Keratinocyte (primary cell): ENCODE data around the gene MGME1. TPM values are rescaled to one million over a fixed set of nuclear protein-coding genes. Genes with fewer than 3 reads are reported as not detected.

Experiments used
- DNase-seq: peaks from one replicate; pipeline ENCODE4 v3.0.0-alpha.2; 2011; ENCODE audit warnings: low read depth, missing footprints, low spot score
- FAIRE-seq: peaks from 2 replicates; lab custom pipeline; 2011; peaks lifted over from hg19 to GRCh38; lab: Jason Lieb, UNC
- H2AFZ ChIP-seq: 2 replicates; pipeline ENCODE4 v1.6.0; 2012; ENCODE audit warnings: low read length, control low read depth, inconsistent platforms; ENCODE audit not compliant: control insufficient read depth
- H3K27ac ChIP-seq: 2 replicates; pipeline ENCODE4 v1.5.1; 2011; ENCODE audit warnings: low read length; ENCODE audit not compliant: control insufficient read depth, insufficient read depth
- H3K27me3 ChIP-seq: 3 replicates; pipeline ENCODE4 v1.6.0; 2011; ENCODE audit warnings: low read length; ENCODE audit not compliant: control insufficient read depth, insufficient read depth; ENCODE audit errors: extremely low read depth
- H3K36me3 ChIP-seq, 2 experiments: 2 replicates in 1 of 2; 3 replicates in 1 of 2; pipeline ENCODE4 v1.5.1; 2011; ENCODE audit warnings: low read length in 2 of 2, mild to moderate bottlenecking in 1 of 2; ENCODE audit not compliant: control insufficient read depth in 2 of 2, insufficient read depth in 2 of 2; ENCODE audit errors: extremely low read depth in 1 of 2
- H3K4me1 ChIP-seq: 3 replicates; pipeline ENCODE4 v1.5.1; 2011; ENCODE audit warnings: low read length; ENCODE audit not compliant: control insufficient read depth, insufficient read depth; ENCODE audit errors: extremely low read depth
- H3K4me2 ChIP-seq: 3 replicates; pipeline ENCODE4 v1.6.0; 2011; ENCODE audit warnings: low read depth, low read length; ENCODE audit not compliant: control insufficient read depth, insufficient read depth; ENCODE audit errors: extremely low read depth
- H3K4me3 ChIP-seq, 3 experiments: fragments of 200-600 bp in 1 of 3; sonication (generic) in 1 of 3; 2 replicates in 2 of 3; 3 replicates in 1 of 3; pipeline ENCODE4 v1.5.1; 2011 to 2016; ENCODE audit warnings: low read length in 3 of 3, mild to moderate bottlenecking in 3 of 3, control low read depth in 2 of 3, inconsistent platforms in 1 of 3, low read depth in 1 of 3, mixed read lengths in 1 of 3, mixed run types in 1 of 3, moderate library complexity in 1 of 3; ENCODE audit not compliant: control insufficient read depth in 2 of 3, insufficient read depth in 2 of 3; ENCODE audit errors: extremely low read depth in 1 of 3
- H3K79me2 ChIP-seq: 2 replicates; pipeline ENCODE4 v1.6.0; 2012; ENCODE audit warnings: low read length; ENCODE audit not compliant: control insufficient read depth, insufficient read depth
- H3K9ac ChIP-seq: 3 replicates; pipeline ENCODE4 v1.6.0; 2011; ENCODE audit warnings: low read length; ENCODE audit not compliant: control insufficient read depth, insufficient read depth; ENCODE audit errors: extremely low read depth
- H3K9me1 ChIP-seq: 3 replicates; pipeline ENCODE4 v1.6.0; 2011; ENCODE audit warnings: low read length; ENCODE audit not compliant: control insufficient read depth, insufficient read depth; ENCODE audit errors: extremely low read depth
- H3K9me3 ChIP-seq: 2 replicates; pipeline ENCODE4 v1.5.1; 2012; ENCODE audit warnings: low read depth, low read length; ENCODE audit not compliant: control insufficient read depth
- H4K20me1 ChIP-seq: 3 replicates; pipeline ENCODE4 v1.6.0; 2011; ENCODE audit warnings: low read length; ENCODE audit not compliant: control insufficient read depth, insufficient read depth; ENCODE audit errors: extremely low read depth
- CTCF ChIP-seq, 3 experiments: IDR thresholded peaks in 1 of 3; conservative IDR thresholded peaks in 1 of 3; optimal IDR thresholded peaks in 1 of 3; 2 replicates in 2 of 3; 3 replicates in 1 of 3; pipeline versions ENCODE3 to v1.5.1; 2011; ENCODE audit warnings: low read length in 3 of 3, mild to moderate bottlenecking in 3 of 3, moderate library complexity in 2 of 3, control low read depth in 1 of 3, inconsistent platforms in 1 of 3; ENCODE audit not compliant: insufficient read depth in 2 of 3; ENCODE audit errors: extremely low read depth in 1 of 3
- EZH2 ChIP-seq: IDR thresholded peaks from one replicate; pipeline ENCODE4 v1.6.1; 2012; ENCODE audit warnings: inconsistent platforms, mild to moderate bottlenecking, low read length, moderate library complexity
- dilution Hi-C: fragments of 300-500 bp; cut with MboI; formaldehyde crosslinking; loops from one replicate; pipeline ENCODE4 v1.7.0; 2020; ENCODE audit warnings: low sequenced_read_pairs; ENCODE audit not compliant: extremely low pct_ligation_motif_present
- polyA plus RNA-seq, 5 experiments: library from polyadenylated mRNA; depleted of rRNA in 3 of 5; stranded (reverse) in 3 of 5; stranded (forward) in 1 of 5; unstranded in 1 of 5; fragments of >200 nt; gene quantifications; 1 replicate in 1 of 5; 2 replicates in 3 of 5; 3 replicates in 1 of 5; pipeline versions ENCODE4 v1.2.1 to v1.2.3, GENCODE V29; 2011 to 2012; ENCODE audit warnings: missing spikeins in 2 of 5, low read depth in 1 of 5, low replicate concordance in 1 of 5

MGME1 gene
- polyA plus RNA-seq, 1 donor (not counting 4 experiments of a cell fraction or from before 2014, with no cell fraction given): 31.6 TPM

DNA sequence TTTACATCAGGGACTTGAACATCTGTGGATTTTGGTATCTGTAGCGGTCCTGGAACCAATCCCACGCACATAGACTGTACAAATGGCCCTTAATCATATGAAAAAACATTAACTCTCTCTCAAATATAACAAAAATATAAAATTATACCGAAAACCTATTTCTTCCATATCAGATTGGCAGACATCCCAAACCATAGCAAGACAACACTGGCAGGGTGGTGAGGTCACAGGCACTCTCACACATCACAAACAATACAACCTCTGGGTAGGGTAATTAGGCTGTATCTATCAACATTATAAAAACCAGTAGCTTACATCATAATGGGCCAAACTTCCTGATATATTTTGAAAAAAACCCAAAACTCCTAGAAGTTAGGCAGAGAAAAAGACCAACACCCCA lies 48.0 kb downstream of the MGME1 start:
- Histone ChIP-seq H3K4me2 (no peak overlapping the region), H3K9ac (no peak overlapping the region), H3K9me1 (no peaks in the 10 kb centered on the region), H3K4me3 (no peak overlapping the region), H3K27me3 (no peaks in the 10 kb centered on the region), H2AFZ (no peak overlapping the region), H3K79me2 (no peaks in the 10 kb centered on the region), H3K9me3 (no peaks in the 10 kb centered on the region), H4K20me1 (no peaks in the 10 kb centered on the region), H3K4me1 (no peaks in the 10 kb centered on the region), H3K27ac (no peak overlapping the region), H3K36me3 (peaks cover 4 to 5% of the 10 kb centered on the region in 2 experiments)
- TF ChIP-seq EZH2 (no peak), CTCF (optimal IDR thresholded peaks at IDR 0.05 in 1 of 3, IDR thresholded peaks at IDR 0.05 in 1 of 3, conservative IDR thresholded peaks at IDR 0.05 in 1 of 3; ENCODE audit: extremely low read depth in 1 of 3, insufficient read depth in 2 of 3, low read length in 3 of 3) (no peak)
- DNase-seq: no peak
- dilution Hi-C loops: no loop called here
- no peak for FAIRE-seq

GRCh38 chr20:18018100-18018499 lies 49.3 kb downstream of the MGME1 start:
- DNase-seq: no peak
- no peaks in the 10 kb centered on the region for H3K9me3 ChIP-seq
- H3K9me1 ChIP-seq: no peaks in the 10 kb centered on the region
- no peaks in the 10 kb centered on the region for H3K27me3 ChIP-seq
- no peak overlapping the region for H3K27ac ChIP-seq
- H3K79me2 ChIP-seq: no peaks in the 10 kb centered on the region
- no peaks in the 10 kb centered on the region for H3K4me1 ChIP-seq
- TF ChIP-seq CTCF (optimal IDR thresholded peaks at IDR 0.05 in 1 of 3, IDR thresholded peaks at IDR 0.05 in 1 of 3, conservative IDR thresholded peaks at IDR 0.05 in 1 of 3; ENCODE audit: extremely low read depth in 1 of 3, insufficient read depth in 2 of 3, low read length in 3 of 3): no peak
- TF ChIP-seq EZH2: no peak
- no peak for FAIRE-seq
- H3K9ac ChIP-seq: no peak overlapping the region
- dilution Hi-C loops: no loop called here
- H3K4me2 ChIP-seq: no peak overlapping the region
- H2AFZ ChIP-seq: no peak overlapping the region
- H3K36me3 ChIP-seq: peaks cover 6 to 10% of the 10 kb centered on the region in 2 experiments
- H3K4me3 ChIP-seq: no peak overlapping the region
- no peaks in the 10 kb centered on the region for H4K20me1 ChIP-seq
